Measurements from ENCODE around the gene CBL.

The CBL gene

GRCh38 chr11:119267645-119268044 lies 61.5 kb downstream of the CBL start:
- DNase-seq (ENCODE audit: low spot score): no peak

DNA sequence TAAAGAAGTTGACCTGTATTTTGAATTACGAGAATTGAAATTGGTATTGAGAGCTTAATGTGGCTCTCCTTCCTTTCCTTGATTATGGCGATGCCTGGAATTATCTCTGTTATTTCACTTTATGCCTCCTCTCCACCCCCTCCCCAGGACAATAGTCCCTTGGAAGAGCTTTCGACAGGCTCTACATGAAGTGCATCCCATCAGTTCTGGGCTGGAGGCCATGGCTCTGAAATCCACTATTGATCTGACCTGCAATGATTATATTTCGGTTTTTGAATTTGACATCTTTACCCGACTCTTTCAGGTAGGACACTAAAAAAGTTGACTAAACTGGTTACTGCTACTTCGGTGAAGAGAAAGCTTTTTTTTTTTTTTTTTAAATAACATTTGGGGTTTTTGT lies 67.6 kb downstream of the CBL start:
- no peak for DNase-seq (ENCODE audit: low spot score)

DNA sequence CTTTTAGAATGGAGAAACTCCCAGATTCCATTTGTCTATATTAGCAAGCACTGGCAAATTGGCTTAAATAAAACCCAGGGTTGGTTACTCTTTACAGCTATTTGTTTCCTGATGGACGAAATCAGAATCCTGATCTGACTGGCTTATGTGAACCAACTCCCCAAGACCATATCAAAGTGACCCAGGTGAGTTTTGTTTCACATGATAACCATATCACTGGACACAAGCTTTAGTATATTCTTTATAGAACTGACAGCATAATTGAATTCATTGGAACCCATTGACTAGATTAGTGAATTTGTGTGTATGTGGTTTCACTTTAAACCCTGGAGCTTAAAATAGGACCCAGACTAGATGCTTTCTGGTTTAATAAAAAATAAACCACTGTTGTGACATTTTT lies 71.5 kb downstream of the CBL start:
- DNase-seq (ENCODE audit: low spot score): no peak

DNA sequence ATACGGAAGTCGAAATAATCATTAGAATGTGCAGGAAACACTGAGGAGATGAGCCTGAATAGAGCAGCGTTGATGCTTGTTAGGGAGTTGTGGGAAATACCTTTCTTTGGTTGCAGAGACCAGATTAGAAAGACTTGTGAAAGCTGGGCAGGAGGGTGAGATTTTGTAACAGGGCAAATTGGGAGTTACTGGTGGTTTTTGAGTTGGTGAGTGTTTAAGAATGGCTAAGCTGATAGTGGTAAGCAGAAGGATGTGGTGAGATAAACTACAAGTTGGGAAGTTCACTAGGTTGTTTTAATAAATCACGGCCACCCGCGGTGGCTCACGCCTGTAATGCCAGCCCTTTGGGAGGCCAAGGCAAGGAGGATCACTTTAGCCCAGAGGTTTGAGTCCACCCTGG lies 76.4 kb downstream of the CBL start:
- DNase-seq (ENCODE audit: low spot score): no peak

- DNase-seq (ENCODE audit: low spot score): peak; percentile 54
Measured at GRCh38 chr11:119284344-119285157, 78.4 kb downstream of the CBL start.

- DNase-seq (ENCODE audit: low spot score): no peak
Measured at GRCh38 chr11:119285431-119285830, 79.3 kb downstream of the CBL start.

DNA sequence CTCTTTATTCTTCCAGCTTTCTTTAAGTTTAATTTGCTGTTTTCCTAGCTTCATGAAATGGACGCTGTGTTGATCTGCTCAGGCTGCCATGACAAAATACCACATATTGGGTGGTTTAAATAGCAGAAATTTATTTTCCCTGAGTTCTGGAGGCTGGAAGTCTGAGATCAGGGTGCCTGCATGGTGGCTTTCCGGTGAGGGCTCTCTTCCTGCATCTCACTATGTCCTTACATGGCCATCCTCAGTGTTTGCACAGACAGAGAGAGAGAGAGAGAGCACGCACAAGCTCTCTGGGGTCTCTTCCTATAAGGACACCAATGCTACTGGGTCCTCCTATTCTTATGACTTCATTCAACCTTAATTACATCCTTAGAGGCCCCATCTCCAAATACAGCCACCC lies 82.1 kb downstream of the CBL start:
- no peak for DNase-seq (ENCODE audit: low spot score)

DNA sequence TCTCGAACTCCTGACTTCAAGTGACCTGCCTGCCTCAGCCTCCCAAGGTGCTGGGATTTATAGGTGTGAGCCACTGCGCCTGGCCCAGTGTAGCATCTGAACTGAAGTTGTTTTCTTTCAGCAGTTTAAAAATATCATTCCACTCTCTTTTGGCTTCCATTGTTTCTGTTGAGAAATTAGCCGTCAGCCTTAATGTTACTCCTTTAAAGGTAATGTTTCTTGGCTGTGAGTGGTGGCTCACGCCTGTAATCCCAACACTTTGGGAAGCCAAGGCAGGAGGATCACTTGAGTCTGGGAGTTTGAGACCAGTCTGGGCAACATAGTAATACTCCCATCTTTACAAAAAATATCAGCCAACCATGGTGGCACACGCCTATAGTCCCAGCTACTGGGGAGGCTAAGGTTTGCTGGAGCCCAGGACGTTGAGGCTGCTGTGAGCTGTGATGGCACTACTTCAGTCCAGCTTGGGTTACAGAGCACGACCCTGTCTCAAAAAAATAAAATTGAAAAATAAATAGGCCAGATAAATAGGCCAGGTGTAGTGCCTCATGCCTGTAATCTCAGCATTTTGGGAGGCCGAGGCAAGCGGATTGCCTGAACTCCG lies 84.9 kb downstream of the CBL start:
- DNase-seq (ENCODE audit: low spot score): no peak

DNA sequence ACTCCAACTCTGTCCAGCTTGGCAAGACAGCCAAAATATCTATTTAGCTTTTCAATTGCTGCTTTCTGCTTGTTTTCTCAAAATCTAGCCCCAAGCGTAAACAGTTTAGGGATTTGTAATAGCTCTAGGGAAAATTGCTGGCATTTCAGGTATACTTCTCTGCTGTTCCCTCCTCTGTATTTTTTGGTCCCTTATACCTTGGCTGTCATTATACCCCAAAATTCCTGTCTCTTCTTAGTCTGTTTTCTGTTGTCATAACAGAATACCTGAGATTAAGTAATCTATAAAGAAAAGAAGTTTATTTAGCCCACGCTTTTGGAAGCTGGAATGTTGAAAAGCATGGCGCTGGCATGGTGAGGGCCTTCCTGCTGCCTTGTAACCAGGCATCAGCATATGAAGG lies 87.3 kb downstream of the CBL start:
- no peak for DNase-seq (ENCODE audit: low spot score)

DNA sequence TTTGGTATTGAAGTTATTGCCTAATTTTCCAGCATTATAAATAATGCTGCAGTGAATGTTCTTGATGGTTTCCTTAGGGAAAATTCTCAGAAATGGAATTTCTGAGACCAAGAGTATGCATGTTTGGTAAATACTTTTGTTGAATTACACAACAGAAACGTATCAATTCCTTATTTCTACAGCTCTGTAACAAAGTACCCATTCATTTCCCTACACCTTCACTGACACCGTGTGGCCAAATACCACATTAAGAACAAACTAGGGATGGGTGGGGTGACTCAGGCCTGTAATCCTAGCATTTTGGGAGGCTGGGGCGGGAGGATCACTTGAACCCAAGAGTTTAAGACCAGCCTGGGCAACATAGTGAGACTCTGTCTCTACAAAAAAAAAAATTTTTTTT lies 89.0 kb downstream of the CBL start:
- no peak for DNase-seq (ENCODE audit: low spot score)

DNA sequence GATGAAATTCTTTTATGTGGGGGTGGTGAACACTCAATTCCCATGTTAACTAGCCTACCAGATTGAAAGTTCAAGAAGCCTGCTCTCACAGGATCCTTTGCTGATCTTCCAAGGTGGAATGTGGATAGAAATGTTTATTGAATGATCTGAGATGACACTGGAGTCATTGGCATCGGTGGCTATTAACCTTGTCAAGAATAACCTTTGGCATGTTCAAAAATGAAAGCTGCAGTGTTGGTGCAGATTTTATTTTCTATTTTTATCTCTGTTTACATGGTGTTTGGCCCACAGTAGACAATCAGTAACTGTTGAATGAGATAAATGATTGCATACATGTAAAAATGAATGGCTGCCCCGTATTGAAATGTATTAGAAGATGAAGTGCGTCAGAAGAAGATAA lies 91.8 kb downstream of the CBL start:
- no peak for DNase-seq (ENCODE audit: low spot score)

- DNase-seq (ENCODE audit: low spot score): peak; percentile 89
Measured at GRCh38 chr11:119298726-119299125, 92.6 kb downstream of the CBL start.

DNA sequence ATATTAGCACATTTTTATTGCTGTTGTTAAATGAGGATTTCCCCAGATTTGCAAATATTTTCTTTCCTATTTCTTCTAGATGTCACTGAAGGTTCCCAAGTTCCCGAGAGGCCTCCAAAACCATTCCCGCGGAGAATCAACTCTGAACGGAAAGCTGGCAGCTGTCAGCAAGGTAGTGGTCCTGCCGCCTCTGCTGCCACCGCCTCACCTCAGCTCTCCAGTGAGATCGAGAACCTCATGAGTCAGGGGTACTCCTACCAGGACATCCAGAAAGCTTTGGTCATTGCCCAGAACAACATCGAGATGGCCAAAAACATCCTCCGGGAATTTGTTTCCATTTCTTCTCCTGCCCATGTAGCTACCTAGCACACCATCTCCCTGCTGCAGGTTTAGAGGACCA lies 93.3 kb downstream of the CBL start:
- DNase-seq (ENCODE audit: low spot score): no peak

- DNase-seq (ENCODE audit: low spot score): peak; percentile 78
Measured at GRCh38 chr11:119300198-119300964, 94.2 kb downstream of the CBL start.

DNA sequence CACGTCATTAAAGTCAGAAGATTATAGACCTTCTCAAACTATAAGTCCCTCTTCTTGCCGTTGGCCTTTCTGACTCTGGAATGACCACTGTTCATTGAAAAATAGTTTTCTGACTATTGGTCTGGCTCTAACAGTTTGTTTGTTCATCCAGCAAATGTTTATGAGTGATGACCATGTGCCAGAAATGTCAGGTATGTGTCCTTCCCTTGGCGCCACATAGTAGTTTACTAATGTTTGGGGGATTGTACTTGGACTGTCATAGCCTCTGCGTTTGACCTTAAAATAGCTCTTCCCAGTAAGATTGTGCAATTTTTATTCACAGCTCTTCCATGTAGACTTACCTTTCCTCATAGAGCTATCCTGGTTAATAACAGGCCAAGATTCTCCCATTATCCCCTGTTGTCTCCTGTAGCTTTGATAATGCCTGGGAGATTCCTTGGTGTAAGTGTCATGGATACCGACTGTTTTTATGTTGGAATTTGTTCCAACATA lies 97.1 kb downstream of the CBL start:
- DNase-seq (ENCODE audit: low spot score): no peak

DNA sequence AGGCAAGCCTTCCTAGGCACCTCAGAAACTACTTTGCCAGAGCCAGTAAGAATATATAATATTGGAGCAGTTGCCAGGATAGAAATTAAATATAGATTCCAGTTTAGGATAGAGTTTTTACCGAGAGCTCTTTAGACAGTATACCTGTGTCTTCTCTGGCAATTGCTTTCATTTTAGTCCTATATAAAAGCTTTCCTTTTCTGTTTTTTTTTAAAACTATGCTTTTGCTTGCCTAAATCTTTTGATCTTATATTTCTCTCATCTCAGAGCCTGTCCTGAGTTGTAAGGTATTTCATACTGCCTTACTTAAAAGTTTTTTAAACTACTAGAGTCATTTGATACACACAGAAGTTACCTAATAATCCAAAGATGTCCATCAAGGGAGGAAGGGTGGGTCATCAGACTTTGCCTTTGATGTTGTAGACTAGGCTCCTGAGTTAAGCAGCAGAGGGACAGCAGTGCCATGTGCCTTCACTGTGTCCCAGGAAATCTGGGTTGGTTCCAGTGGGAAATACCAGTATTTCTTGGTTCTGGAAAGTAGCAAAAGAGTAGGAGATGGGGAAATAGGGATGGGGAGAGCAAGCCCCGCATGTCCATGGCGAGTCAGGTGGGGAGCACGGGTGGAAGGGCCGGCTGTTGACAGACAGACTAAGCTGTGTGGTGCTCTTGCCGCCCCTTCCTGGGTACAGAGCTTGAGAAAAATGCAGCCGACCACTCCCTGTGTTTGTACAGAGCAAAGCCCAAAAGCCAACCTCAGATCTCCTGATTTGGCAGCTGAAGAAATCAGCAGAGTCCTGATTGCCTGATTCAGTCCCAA lies 99.6 kb downstream of the CBL start:
- DNase-seq (ENCODE audit: low spot score): no peak

DNA sequence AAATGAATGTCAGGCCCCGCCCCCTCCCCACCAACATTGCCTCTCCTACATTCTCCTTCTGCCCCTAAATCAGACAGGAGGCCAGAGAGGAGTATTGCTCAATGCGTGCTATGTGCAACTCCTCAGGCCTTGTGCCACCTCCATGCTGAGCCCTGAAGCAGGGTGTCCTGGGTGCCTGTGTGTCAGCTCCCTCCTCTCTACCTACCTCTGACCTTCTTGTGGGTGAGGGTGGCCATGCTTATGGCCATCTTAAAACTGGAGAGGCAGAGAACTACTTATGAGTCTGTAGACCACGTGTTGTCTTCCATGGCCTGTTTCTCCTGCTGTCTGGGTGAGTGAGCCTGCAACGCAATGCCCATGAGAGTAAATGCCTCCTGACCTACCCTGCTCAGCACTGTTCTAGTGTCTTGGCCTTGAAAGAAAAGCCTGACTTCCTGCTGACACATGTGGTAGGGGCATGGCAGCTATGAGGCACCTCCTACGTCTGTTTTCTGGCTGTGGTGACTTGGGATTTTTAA lies 100.3 kb downstream of the CBL start:
- DNase-seq (ENCODE audit: low spot score): no peak

GRCh38 chr11:119307219-119307618 lies 101.1 kb downstream of the CBL start:
- peak; percentile 59 for DNase-seq (ENCODE audit: low spot score)

DNA sequence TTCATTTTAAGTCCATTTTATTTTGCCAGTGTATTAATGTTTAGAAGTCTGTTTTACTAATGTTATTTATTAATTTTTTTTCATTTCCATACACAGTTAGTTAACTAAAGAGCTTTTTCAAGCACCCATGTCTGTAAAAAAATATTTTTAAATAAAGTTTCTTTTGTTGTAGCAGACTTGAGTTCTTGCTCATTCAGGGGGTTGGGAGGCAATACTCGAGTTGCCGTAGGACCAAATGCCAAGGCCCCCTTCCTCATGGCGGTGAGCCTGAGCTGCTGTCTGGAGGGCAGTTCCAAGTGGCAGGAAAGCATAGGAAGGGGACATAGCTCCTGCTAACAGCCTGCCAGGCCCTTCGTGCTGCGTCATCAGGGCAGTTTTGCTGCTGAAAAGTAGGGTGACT lies 101.8 kb downstream of the CBL start:
- DNase-seq (ENCODE audit: low spot score): no peak

- no peak for DNase-seq (ENCODE audit: low spot score)
Measured at GRCh38 chr11:119309411-119309810, 103.3 kb downstream of the CBL start.

DNA sequence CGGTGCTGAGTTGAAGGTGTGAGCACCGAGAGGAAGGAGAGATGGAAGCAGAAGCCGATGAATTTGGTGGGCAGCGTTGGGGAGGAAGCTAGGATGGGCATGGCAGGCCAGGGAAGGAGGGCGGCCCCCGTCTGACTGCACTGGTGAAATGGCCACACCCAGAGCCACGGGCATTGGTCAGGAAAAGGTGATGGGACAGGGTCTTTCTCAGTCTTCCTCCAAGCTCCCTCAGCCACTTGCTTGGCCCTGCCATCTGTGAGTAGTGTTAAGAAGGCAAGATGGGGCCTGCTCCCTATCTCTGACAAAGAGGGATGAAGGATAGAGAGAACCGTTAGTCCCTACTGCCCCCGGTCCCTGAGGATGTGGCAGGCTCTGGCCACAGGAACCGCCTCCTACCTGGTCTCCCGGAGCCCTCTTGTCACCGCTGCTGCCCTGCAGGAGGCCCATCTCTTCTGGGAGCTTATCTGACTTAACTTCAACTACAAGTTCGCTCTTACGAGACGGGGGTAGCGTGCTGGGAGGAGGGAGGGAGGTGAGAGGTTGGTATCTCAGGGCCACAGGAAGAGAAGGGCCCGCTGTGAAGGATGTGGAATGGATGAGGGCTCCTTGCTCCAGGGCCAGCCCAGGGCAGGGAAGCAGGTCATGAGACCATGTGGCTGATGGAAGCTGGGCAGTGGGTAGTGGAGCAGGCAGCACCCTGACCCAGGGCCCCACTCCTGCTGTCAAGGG lies 104.0 kb downstream of the CBL start:
- no peak for DNase-seq (ENCODE audit: low spot score)
